LoVo (cell line): ENCODE data around the gene NOTCH2.
"Not testable (repeated sequence)": the region's sequence is repeated elsewhere in the genome, so short reads cannot be mapped to it uniquely, and the experiment has no call there.

Experiments
- DNase-seq: peaks from one replicate; pipeline ENCODE4 v3.0.0-alpha.2; 2016; ENCODE audit warnings: low spot score

NOTCH2 gene

DNA sequence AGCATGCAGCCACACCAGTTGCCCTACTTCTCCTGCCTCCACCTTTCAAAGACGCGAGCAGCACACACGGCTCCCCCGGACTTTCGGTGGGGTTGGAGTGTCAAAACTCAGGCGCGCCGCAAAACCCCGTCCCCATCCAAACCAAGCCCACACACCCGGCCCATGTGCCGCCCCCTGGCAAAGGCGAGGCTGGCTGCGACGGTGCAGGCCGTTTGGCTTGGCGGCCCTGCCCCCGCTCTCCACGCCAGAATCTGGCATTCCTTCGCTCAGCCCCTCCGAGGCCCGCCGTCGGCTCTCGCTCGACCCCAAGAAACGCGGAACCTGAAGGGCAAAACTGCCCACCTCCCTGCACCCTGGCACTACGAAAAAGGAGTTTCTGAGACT lies 787 bp downstream of the NOTCH2 start:
- DNase-seq: not testable (repeated sequence)

DNA sequence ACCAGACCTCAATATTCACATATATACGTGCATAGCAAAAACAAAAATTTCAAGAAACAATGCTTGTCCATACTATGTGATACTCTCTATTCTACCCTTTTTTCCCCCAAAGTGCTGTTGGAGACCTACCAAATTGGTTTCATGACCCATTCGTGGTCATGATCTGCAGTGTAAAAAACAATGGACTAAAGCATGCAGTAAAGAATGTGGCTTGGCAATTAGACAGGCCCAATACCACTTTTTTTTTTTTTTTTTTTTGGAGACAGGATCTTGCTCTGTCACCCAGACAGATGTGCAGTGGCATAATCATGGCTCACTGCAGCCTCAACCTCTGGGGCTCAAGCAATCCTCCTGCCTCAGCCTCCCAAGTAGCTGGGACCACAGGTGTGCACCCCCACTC lies 21.3 kb downstream of the NOTCH2 start:
- not testable (repeated sequence) for DNase-seq

DNA sequence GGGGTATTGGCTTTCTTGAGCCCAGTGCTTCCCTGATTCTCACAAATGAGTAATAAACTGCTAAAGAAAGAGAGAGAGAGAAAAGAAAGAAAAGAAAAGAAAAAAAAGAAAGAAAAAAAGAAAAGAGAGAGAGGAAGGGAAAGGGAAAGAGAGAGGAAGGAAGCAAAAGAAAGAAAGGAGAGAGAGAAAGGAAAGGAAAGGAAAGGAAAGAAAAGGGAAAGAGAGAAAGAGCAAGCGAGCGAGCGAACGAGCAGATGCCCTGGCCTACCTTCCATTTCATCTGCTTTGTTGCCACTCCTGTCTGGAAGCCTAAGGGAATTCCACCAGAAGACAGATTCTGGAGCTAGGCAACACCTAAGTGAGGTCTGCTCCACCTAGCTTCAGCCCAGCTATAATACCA lies 27.7 kb downstream of the NOTCH2 start:
- DNase-seq: not testable (repeated sequence)

DNA sequence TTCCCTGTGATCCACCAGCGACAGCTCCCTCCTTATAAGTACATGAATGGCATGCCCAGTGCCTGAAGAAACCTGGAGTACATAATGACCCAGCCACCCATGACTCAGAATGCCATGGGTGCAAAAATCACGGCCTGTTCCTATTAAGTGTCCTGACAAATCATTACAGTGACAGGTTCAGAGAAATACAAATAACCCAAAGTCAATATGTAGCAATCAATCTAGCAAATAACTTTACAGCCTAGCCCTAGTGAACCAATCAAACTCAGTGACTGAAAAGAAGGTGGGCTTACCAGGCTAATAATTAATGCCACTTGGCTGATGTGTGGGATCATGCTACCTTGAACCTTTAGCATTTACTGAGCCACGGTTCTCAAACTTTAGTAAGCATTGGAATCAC lies 37.2 kb downstream of the NOTCH2 start:
- not testable (repeated sequence) for DNase-seq

DNA sequence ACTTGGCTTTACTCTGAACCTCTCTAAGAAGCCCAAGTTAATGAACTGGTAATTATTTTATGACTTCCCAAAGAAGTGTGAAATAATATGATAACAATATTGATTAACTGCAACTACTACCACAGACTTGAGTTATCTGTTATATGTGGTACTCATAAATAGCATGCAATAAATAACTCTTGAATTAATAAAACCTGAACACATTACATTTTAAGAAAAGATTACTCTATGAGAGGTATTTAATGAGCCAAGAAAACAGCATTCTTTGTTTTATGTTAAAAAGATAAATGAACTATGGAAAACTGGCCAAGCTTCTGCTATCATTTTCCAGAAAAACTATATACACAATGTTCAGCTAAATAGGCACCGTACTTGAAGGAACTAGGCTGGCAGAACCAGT lies 45.7 kb downstream of the NOTCH2 start:
- DNase-seq: not testable (repeated sequence)

DNA sequence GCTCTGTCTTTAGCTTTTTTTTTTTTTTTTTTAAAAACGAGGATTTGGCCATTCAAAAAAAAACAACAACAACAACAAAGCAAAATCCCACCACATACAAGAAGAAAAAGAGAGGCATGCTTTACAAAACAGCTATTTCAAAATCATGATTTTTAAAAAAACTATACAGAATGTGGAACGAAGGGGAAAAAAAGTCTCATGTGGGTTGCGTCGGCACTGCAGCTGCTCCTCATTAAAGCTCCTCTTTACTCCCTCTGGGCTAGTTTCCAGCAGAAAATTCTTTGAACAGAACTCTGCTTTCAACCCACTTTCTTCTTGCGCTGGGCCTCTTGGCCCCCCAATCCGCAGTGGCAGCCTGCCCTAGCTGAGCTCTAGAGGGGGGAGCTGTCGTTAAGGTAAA lies 54.5 kb downstream of the NOTCH2 start:
- not testable (repeated sequence) for DNase-seq

DNA sequence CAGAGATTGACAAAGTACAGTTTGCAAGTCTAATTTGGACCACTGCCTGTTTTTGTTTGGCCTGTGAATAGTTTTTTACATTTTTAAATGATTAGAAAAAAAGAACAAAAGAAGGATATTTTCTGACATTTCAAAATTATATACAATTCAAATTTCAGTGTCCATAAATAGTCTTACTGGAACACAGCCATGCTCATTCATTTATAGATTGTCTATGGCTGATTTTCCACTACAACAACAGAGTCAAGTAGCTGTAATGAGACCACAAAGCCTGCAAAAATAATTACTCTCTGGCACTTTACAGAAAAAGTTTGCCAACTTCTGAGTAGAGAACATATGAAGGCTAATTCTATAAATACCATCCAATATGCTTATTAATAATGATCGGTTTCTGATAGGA lies 61.1 kb downstream of the NOTCH2 start:
- not testable (repeated sequence) for DNase-seq

DNA sequence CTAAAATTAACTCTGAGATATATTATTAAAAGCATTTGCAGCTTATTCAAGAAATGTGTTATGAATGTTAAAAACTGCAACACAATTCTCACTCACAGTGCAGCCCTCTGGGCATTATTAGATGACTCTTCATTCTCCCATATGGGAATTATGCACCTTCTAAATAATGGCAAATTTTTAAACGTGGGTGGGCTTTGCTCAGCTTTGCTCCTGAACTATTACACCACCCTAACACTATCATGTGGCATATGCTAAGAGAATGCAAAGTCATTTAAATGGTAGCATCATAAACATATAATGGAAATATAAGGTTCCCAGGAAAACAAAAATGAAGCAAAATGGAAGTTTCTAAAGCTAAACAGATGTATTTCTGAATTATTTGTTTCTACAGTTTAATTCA lies 61.6 kb downstream of the NOTCH2 start:
- DNase-seq: not testable (repeated sequence)

DNA sequence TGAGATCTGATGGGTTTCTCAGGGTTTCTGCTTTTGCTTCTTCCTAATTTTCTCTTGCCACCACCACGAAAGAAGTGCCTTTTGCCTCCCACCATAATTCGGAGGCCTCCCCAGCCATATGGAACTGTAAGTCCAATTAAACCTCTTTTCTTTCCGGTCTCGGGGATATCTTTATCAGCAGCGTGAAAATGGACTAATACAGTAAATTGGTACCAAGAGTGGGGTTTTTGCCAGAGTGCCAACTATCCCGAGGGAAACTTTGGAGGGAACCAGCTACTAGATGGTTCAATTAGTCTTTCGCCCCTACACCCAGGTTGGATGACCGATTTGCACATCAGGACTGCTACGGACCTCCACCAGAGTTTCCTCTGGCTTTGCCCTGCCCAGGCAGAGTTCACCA lies 68.4 kb downstream of the NOTCH2 start:
- DNase-seq: not testable (repeated sequence)

DNA sequence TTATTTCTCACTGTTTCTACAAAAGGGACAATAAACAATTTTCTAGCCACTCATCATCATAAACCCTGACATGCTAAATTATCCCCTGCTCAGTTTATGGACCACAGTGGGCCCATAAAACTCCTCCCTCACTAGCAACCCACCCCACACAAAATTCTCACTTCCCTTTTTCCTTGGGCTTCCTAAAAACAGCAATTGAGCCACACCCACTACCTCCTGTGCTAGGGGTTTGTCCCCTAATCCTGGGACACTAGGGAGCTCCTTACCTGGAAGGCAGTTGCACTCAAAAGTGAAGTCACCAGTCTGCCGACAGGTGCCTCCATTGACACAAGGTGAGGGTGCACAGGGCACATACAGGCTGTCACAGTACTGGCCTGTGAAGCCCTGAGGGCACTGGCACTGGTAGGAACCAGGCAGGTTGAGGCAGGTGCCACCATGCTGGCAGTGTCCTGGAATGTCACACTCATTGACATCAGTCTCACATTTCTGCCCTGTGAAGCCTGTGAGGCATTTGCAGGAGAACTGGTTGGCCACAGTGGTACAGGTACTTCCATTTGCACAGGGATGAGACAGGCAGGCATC lies 72.6 kb downstream of the NOTCH2 start:
- DNase-seq: not testable (repeated sequence)

DNA sequence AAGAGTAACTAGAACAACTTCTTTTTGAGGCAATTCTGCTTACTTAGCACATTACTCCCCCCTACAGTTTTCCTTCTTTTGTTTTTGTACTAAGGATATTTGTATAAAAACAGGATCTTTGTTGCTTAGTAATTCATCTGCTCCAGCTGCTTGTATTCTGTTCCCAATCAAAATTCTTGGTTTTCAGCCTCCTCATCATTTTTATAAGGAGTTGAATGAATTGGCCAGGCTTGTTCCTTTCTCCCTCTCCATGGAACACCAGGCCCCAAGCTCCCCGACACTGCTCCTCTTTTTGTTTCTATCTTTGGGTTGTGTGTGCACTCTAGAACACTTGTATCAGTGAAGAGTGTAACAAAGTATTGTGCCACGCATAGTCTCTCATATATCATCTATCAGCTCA lies 73.5 kb downstream of the NOTCH2 start:
- DNase-seq: not testable (repeated sequence)

DNA sequence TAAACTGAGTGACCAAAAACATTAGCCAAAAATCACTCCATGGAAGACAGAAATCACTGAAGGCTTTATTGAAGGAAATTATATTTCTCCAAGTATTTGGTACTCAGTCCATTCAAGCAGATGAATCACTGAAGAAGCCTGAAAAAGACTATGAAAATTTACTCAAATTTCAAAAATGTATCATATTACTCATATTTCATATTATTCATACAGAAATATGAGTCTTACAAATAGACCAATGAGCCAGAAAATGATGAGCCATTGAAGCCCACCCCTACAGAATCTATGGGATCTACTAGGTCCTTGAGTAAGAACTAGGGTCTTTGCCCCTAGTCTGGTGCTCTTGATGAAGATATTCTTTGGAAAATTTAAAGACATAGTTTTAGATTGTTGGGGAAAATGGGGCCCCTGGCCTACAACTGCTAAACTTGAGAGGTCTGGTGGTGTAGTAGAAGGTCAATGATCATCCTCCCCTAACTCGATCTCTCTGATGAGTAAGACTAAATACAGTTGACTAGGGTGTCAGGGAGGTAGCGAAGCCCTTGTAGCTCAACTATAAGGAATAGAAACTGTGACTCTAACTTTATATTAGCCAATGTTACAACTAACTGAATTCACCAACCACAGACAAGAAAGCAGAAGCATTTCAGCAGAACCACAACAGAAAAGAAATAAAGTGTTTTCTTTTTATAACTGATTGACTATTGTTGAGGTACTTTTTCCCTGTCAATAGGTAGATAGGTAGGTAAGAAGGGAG lies 81.0 kb downstream of the NOTCH2 start:
- no peak for DNase-seq

DNA sequence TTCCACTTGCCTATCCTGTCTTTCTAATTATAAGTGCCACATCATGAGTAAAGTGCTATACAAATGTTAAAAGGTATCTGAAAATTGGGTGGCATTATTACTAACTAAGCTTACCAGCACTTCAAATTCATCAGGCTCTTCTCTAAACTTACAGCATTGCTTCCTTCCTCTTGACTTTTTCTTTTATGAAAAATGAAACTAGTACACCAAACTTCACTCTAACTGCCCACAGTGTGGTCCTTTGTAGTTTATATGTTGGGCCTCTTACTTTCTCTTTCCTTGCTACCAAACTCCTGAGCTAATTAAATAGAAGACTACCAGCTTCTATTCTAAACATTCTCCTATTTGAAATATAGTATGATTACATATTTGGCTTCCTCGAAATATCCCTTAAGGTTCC lies 81.8 kb downstream of the NOTCH2 start:
- DNase-seq: no peak

DNA sequence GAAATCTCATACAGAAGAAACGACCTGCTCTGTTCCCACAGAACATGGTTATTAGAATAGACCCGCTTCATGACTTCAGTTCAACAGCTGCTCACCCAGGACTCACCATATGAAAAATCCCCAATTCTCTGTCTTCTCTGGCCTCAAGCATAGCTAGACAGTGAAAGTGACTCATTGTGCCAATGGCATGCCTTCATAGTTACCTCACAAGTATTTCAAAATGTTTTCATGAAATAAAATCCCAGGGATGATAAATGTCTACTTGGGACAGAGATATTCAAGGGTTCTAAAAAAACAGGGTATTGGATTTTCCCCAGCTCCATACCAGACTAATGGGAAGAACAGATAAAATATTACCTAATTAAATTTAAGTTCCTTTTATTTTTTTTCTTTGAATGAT lies 82.3 kb downstream of the NOTCH2 start:
- no peak for DNase-seq

DNA sequence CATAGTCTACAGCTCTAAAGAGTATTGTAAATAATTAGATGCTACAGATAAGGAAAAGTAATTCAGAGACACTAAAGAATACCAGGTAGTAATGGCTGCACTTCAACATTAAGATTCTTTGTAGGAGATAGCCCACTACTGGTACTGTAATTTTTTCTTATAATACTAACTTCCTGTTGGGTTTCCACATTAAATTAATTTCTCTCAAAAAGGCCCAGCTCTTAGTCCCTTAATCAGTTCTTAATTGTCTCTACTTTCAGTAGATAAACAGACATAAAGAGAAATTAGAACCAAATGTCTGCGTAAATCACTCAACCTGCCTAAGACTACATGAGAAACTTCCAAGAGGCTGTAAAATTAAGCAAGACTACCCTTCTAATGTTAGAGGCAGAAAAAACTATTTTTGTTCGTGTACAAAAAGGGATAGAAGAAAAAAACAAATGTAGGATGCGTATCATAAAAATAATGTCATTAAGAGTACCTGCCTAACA lies 83.4 kb downstream of the NOTCH2 start:
- no peak for DNase-seq

DNA sequence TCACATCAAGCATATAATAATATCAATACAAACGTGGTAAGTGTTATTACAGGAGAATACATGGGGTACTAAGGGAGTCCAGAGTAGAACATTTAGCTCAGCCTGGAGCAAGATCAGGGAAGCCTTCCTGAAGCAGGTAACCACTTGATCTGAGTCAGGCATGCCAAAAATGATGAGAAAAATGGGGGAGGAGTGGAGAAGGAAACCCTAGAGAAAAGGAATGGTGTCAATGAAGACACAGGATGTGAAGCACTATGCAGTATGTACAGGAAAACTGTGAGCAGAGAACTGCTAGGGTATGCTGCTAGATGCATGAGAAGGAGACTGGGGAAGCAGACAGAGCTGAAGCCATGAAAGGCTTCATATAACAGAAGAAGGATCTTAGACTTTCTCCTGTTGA lies 84.7 kb downstream of the NOTCH2 start:
- DNase-seq: no peak

DNA sequence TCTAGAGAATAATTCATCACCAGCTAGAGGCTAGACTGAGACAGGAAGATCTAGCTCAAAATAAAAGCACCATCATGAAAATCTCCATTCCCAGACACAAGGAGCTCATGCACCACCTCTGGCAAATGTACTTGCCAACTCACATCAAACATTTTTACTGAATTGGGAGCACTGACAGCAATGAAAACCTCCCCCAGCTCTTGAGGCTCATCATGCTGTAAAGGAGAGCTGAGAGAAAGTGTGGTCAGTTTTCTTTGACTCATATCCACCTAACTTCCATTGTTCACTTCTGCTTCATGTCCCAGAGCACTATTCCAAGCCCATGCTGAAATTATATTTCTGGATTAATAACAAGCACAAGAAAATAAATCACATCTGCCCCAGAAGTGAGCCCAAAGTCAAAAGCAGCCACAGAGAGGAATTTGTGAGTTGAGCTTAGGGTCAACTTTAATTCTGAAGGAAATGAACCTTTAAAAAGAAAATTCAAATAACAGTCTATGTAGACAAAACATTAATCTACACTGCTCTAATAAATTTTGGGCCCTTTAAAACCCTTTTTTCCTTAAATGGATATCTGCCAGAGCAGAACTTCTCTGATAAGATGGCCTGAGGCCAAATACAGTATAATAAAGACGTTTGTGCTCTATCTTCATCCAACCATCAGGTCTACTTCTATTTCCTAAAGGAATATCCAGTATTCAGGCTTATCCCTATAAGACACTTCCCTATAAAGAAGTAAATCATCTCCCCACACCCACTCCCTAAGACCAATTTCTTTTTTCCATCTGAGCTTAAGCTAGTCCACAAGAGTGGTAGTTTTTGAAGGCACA lies 87.3 kb downstream of the NOTCH2 start:
- no peak for DNase-seq

DNA sequence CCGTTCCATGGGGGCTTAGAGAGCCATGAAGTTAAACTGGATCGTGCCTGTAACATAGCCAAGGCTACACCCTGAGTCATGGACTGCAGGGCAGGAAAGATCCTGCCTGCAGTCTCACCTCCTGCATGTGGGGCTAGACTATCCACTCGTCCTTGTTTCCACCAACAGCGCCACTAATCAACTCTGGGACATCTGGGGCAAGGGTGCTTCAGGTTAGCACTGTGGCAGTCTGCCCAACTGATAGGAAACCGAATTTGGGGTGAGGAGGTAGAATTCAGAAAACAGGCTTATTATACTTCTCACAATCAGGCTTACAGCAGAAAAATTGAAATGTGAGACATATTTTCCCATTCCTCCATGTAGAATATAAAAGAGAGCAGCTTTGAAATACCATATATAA lies 88.0 kb downstream of the NOTCH2 start:
- DNase-seq: no peak

DNA sequence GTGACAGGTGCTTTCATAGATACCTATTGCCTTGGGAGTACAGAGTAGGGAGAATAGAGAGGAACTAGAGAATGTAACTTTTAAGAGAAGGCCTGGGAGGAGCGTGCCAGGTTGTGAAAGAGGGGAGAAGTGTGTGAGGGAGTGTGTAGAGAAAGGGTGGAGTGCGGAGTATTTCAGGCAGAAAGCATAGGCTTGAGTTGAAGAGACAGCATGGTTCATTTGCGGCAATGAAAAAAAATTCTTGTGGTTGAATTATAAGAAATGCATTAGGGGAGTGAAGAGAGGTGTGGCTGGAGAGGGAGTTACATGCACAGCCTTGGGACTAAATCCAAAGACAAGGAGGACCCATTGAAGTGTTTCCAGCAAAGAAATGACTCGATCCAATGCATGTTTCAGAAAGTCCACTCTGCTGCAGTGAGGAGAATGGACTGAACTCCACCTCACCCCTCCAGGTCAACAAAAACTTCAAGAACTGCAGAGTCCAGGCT lies 91.4 kb downstream of the NOTCH2 start:
- DNase-seq: no peak

DNA sequence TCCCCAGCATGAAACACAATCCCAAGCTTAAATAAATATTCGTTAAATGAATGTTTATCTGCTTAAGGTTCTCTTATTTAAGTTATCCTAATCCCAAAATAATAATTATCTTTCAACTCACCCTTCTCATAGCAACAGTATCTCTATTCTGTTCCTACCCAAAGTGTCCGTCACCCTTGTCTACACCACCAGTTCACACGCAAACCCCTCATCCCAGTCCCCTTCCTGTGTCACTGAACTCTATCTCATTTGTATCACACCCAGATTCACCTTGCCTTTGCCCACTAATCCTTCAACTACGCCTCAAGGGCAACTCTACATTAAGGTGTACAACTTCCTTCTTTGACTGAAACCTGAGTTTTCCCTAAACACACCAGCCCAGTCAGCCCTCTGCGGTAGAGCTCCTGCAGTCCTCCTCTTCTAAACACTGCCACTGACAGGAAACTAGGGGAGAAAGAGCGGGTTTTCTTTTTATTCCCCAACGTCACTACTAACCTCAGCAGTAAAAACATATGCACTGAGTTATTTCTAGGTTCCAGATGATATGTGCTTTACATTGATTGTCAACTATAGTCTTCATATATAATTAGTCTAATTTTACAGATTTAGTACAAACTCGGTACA lies 92.2 kb downstream of the NOTCH2 start:
- not testable (repeated sequence) for DNase-seq

DNA sequence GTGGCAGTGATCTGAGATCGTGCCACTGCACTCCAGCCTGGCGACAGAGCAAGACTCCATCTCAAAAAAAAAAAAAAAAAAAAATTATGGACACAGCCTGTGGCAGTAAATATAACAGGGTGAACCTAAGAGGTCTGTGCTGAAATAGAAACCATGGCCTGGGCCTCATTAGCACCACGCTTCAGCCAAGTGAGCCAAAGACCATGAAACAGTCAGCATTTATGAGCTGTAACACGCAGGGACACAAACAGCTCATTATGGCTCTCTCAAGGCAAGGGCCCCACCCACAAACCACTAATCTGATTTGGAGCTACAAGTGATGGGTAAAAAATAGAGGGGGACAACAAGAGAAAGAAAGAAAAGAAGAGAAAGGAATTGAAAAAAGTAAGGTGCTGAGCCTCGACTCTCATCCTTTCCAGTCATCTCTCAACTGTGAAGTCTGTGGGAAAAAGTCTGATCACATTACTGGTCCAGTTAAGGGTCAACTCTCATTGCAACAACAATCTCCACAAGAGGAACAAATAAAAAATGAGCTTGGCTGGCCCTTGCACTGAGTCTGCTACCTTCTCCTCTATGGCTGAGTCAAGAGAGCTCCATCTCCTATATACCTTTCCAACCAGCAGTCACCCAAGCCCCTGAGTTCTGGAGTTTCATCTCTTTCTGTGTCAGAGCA lies 93.7 kb downstream of the NOTCH2 start:
- DNase-seq: not testable (repeated sequence)

DNA sequence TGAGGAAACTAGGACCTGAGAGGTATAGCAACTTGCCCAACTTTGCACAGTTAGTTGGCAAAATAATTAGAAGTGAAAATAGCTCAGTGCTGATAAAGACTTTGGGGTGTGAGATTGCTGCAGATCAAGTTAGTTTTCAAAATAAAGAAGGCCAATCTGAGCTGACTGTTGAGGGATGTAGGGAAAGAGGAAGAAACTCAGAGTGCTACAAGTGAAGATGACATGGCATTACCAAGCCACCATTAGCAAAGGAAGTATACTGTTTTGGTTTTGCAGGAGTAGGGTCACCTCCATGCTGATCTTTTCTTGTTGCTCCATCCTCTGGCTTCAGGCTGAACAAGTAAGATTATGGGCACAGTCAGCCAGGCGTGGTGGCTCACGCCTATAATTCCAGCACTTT lies 94.5 kb downstream of the NOTCH2 start:
- DNase-seq: no peak
